HFFc6 (cell line): ENCODE results near the gene NMNAT3. TPM values are rescaled to one million over a fixed set of nuclear protein-coding genes. Genes with fewer than 3 reads are reported as not detected.

Source experiments
- DNase-seq: peaks from one replicate; pipeline ENCODE4 v3.0.0-alpha.2; 2018
- H3K27ac Mint-ChIP-seq: 2 replicates; pipeline ENCODE4 v1.8.0; 2020; ENCODE audit warnings: mild to moderate bottlenecking, mixed read lengths
- H3K27me3 Mint-ChIP-seq: 2 replicates; pipeline ENCODE4 v1.8.0; 2021; ENCODE audit warnings: mild to moderate bottlenecking, moderate library complexity, mixed read lengths; ENCODE audit not compliant: insufficient read depth
- H3K36me3 Mint-ChIP-seq: 2 replicates; pipeline ENCODE4 v1.8.0; 2021; ENCODE audit warnings: low read depth, mixed read lengths
- H3K4me1 Mint-ChIP-seq: 2 replicates; pipeline ENCODE4 v1.8.0; 2020; ENCODE audit warnings: low read depth, mixed read lengths
- H3K4me3 Mint-ChIP-seq: 2 replicates; pipeline ENCODE4 v1.8.0; 2020; ENCODE audit warnings: mild to moderate bottlenecking, moderate library complexity, mixed read lengths
- H3K9me3 Mint-ChIP-seq: 2 replicates; pipeline ENCODE4 v1.8.0; 2020; ENCODE audit warnings: mild to moderate bottlenecking, mixed read lengths
- total RNA-seq, 6 experiments: library from RNA; stranded (reverse); fragmentation: NEBNext Ultra II Directional; extraction: Animal tissue kit (Norgen Biotek cat#: 25700); gene quantifications; 2 replicates in 1 of 6; 3 replicates in 5 of 6; pipeline ENCODE4 v1.2.3, GENCODE V29; 2021
- TF ChIP-seq, protein P1 (sequence below): fragments of 200-600 bp; sonication (generic); IDR thresholded peaks from 2 replicates; pipeline ENCODE4 v1.5.0; 2021; ENCODE audit warnings: antibody characterized with exemption, mild to moderate bottlenecking

NMNAT3 gene
- total RNA-seq, 6 experiments from 2014 or later: 0.02 to 0.05 (median 0.03) TPM; not detected in 2

DNA sequence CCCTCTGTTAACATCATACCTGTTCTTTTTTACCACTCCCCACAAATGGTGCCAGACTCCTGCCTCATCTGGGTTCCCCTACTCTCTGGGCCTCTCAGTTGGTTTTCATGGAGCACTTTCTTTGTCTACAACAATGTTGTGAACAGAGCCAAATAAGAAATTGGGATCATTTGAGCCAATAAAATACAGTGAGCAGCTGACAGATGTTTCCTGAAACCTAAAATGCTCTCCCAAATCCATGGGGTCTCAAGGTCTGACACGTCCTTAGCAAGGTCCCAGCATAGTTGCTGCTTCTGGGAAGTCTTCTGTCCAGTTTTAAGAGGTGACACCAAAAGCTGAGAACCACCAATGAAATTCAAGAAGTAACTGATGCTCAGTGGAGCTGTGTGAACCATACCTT, 1.7 kb downstream of the NMNAT3 start:
- no peak overlapping the region for H3K4me3 Mint-ChIP-seq
- no peak overlapping the region for H3K27ac Mint-ChIP-seq
- no peaks in the 10 kb centered on the region; the same call in none of the 2 replicates for H3K27me3 Mint-ChIP-seq
- no peaks in the 10 kb centered on the region for H3K36me3 Mint-ChIP-seq
- H3K9me3 Mint-ChIP-seq: peaks cover 13% of the 10 kb centered on the region
- H3K4me1 Mint-ChIP-seq: no peaks in the 10 kb centered on the region
- DNase-seq: no peak
- TF ChIP-seq, protein P1, sequence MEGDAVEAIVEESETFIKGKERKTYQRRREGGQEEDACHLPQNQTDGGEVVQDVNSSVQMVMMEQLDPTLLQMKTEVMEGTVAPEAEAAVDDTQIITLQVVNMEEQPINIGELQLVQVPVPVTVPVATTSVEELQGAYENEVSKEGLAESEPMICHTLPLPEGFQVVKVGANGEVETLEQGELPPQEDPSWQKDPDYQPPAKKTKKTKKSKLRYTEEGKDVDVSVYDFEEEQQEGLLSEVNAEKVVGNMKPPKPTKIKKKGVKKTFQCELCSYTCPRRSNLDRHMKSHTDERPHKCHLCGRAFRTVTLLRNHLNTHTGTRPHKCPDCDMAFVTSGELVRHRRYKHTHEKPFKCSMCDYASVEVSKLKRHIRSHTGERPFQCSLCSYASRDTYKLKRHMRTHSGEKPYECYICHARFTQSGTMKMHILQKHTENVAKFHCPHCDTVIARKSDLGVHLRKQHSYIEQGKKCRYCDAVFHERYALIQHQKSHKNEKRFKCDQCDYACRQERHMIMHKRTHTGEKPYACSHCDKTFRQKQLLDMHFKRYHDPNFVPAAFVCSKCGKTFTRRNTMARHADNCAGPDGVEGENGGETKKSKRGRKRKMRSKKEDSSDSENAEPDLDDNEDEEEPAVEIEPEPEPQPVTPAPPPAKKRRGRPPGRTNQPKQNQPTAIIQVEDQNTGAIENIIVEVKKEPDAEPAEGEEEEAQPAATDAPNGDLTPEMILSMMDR: no peak

DNA sequence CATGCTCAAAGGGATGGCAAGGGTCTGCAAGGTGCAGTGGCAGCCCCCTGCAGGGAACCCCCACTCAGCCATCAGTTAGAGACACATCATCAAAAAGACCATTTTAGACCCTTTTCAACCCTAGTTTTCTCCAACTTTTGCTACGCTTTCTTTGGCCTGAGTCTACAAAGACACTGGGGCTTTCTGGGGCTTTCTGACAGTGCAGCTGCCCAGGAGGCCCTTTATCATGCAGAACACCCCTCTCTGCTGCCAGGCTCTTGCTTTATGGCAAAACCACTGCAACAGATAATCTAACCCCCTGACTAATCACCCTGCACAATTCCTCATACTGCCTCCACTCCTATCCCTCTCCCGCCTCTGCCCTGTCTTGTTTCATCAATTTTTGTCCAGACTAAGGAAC, 2.4 kb downstream of the NMNAT3 start:
- Mint-ChIP-seq H3K27ac (no peak overlapping the region), H3K27me3 (no peaks in the 10 kb centered on the region; the same call in none of the 2 replicates), H3K9me3 (peaks cover 13% of the 10 kb centered on the region), H3K4me1 (no peaks in the 10 kb centered on the region), H3K4me3 (no peak overlapping the region), H3K36me3 (no peaks in the 10 kb centered on the region)
- no peak for DNase-seq
- TF ChIP-seq, protein P1: no peak

DNA sequence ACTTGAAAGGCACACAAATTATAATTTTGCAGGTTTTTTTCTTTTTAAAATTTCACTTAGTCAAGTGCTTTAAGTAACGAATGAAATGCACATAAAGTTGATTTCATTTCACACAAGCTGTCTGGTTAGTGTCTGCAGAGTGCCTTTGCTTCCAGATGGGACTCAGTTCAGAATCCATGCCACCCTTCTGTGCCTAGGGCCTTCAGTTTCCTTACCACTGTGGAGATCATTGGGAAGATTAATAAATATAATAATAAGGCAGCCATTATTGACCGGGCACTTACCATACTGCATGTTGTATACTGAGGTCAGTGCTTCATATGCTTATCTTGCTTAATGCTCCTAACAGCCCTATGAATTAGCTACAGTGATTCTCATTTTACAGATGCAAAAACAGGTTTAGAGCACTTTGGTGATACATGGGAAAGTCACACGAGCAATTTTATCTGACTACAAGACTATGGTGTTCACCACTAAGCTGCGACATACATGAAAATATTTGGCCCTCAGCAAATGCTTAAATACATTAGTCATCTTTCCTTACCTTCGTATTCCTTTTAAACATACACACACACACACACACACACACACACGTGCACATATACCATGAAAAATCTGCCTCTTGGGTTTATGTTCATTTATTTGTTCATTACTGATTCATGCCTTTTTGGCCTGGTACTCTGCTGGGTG, 3.1 kb downstream of the NMNAT3 start:
- no peak for DNase-seq
- Mint-ChIP-seq H3K9me3 (peaks cover 13% of the 10 kb centered on the region), H3K4me3 (no peak overlapping the region), H3K36me3 (no peaks in the 10 kb centered on the region), H3K4me1 (no peaks in the 10 kb centered on the region), H3K27me3 (no peaks in the 10 kb centered on the region; the same call in 1 of the 2 replicates), H3K27ac (no peak overlapping the region)
- TF ChIP-seq, protein P1: no peak

DNA sequence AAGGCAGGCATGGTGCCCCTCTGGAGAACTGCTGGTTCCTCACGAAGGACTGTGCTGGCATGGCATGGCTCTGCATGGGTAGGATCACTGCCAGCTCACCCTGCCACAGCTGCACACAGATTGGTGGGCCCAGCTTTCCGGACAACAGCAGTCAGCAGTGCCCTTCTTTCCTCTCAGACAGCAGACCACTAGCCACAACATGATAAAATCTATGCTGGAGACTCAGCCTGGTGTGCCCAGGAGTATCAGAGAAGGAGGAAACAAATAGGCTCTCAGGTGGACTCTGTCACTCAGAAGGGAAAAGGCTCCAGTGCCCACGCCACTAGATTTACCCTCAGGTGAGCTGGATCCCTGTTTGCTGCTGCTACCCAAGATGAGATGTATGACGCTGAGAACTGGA, 4.9 kb downstream of the NMNAT3 start:
- Mint-ChIP-seq H3K36me3 (no peaks in the 10 kb centered on the region), H3K4me1 (no peaks in the 10 kb centered on the region), H3K27ac (no peak overlapping the region), H3K4me3 (no peak overlapping the region), H3K27me3 (no peaks in the 10 kb centered on the region; the same call in 1 of the 2 replicates), H3K9me3 (peaks cover 9% of the 10 kb centered on the region)
- no peak for DNase-seq
- TF ChIP-seq, protein P1: no peak

DNA sequence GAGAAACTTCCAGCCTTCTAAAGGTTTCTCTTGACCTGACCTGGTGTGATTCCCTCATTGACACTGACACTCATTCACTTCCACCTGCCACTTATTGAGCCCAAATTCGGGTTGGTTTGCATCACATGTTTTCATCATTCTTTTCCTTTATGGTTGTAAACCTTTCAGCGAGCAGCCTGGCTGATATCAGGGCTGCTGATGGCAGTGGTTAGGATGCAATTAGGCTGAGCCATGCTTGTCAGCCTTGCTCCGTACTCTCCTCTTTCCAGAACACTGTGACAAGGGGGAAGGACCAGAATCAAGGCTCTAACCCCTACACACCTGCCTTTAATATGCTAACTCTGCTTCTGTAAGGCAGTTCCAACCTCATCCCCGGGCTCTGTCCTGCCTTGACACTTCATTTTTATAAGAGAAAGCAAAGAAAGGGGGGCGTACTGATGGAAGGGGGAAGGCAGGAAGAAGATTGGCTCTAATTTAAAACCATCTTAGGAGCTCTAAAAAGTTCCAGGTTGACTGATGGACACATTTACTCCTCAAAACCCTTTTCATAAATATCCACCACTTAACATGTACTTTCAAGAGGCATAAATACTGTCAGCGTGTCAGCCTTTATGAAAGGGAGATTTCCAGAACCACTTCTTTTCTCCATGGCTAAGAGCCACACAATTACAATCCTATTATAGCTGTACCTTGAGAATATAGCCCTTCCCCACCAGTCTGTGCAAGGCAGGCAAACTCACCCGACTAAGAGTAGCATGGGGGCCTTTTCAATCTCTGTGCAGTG, 5.7 kb downstream of the NMNAT3 start:
- TF ChIP-seq, protein P1: no peak
- H3K4me1 Mint-ChIP-seq: no peaks in the 10 kb centered on the region
- H3K27me3 Mint-ChIP-seq: no peaks in the 10 kb centered on the region; the same call in 1 of the 2 replicates
- no peak overlapping the region for H3K27ac Mint-ChIP-seq
- no peak for DNase-seq
- H3K4me3 Mint-ChIP-seq: no peak overlapping the region
- peaks cover 16% of the 10 kb centered on the region for H3K9me3 Mint-ChIP-seq
- no peaks in the 10 kb centered on the region for H3K36me3 Mint-ChIP-seq
